ENCODE data around the gene C4orf50. TPM values are rescaled to one million over a fixed set of nuclear protein-coding genes. Genes with fewer than 3 reads are reported as not detected.

Gene C4orf50
- total and polyA plus RNA-seq, 2 experiments from 2014 or later: 0.06 to 0.31 TPM

DNA sequence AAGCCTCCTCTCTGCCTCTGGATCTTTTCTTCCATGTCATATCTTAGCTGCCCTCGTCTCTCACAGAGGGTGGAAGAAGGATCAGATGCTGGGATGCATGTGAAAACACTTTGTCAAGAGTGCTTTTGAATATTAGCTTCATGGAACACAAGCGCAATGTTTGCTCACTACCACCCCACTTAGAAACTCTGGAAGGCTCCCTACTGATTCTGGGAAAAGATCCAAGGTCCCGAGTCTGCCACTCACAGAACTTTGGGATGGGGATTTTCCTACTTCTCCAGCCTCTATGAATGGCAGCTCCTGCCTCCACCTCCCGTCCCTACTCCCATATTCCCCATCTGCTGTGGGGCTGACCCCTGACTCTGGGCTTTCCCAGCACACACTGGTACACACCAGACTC, 85.1 kb downstream of the C4orf50 start:
- Histone ChIP-seq H3K27ac (ENCODE audit: low read depth) (no peak overlapping the region), H3K4me1 (ENCODE audit: insufficient read depth) (peaks cover 10% of the 10 kb centered on the region; the same call in 1 of the 2 replicates), H3K4me3 (no peak overlapping the region), H3K27me3 (ENCODE audit: insufficient read depth) (no peaks in the 10 kb centered on the region), H3K9me2 (ENCODE audit: insufficient read depth) (no peaks in the 10 kb centered on the region), H4K20me1 (replicated peaks; ENCODE audit: insufficient read depth) (no peaks in the 10 kb centered on the region), H3K79me2 (replicated peaks; ENCODE audit: insufficient read depth) (no peaks in the 10 kb centered on the region), H2AFZ (no peak overlapping the region), H3F3A (replicated peaks; ENCODE audit: low read depth) (no peaks in the 10 kb centered on the region), H3K36me3 (ENCODE audit: insufficient read depth) (no peaks in the 10 kb centered on the region), H3K4me2 (no peak overlapping the region)
- TF ChIP-seq ZNF114 (CRISPR knock-in tag; IDR thresholded peaks at IDR 0.05) (no peak), CREB1 (CRISPR knock-in tag; IDR thresholded peaks at IDR 0.05; ENCODE audit: low read depth) (no peak), EZH2phosphoT487 (IDR thresholded peaks at IDR 0.05; ENCODE audit: unreplicated experiment) (no peak), STAT1 (IDR thresholded peaks at IDR 0.05; ENCODE audit: unreplicated experiment) (no peak), POLR2AphosphoS5 (IDR thresholded peaks at IDR 0.05; ENCODE audit: low read depth) (no peak)
- TF ChIP-seq, protein P1, sequence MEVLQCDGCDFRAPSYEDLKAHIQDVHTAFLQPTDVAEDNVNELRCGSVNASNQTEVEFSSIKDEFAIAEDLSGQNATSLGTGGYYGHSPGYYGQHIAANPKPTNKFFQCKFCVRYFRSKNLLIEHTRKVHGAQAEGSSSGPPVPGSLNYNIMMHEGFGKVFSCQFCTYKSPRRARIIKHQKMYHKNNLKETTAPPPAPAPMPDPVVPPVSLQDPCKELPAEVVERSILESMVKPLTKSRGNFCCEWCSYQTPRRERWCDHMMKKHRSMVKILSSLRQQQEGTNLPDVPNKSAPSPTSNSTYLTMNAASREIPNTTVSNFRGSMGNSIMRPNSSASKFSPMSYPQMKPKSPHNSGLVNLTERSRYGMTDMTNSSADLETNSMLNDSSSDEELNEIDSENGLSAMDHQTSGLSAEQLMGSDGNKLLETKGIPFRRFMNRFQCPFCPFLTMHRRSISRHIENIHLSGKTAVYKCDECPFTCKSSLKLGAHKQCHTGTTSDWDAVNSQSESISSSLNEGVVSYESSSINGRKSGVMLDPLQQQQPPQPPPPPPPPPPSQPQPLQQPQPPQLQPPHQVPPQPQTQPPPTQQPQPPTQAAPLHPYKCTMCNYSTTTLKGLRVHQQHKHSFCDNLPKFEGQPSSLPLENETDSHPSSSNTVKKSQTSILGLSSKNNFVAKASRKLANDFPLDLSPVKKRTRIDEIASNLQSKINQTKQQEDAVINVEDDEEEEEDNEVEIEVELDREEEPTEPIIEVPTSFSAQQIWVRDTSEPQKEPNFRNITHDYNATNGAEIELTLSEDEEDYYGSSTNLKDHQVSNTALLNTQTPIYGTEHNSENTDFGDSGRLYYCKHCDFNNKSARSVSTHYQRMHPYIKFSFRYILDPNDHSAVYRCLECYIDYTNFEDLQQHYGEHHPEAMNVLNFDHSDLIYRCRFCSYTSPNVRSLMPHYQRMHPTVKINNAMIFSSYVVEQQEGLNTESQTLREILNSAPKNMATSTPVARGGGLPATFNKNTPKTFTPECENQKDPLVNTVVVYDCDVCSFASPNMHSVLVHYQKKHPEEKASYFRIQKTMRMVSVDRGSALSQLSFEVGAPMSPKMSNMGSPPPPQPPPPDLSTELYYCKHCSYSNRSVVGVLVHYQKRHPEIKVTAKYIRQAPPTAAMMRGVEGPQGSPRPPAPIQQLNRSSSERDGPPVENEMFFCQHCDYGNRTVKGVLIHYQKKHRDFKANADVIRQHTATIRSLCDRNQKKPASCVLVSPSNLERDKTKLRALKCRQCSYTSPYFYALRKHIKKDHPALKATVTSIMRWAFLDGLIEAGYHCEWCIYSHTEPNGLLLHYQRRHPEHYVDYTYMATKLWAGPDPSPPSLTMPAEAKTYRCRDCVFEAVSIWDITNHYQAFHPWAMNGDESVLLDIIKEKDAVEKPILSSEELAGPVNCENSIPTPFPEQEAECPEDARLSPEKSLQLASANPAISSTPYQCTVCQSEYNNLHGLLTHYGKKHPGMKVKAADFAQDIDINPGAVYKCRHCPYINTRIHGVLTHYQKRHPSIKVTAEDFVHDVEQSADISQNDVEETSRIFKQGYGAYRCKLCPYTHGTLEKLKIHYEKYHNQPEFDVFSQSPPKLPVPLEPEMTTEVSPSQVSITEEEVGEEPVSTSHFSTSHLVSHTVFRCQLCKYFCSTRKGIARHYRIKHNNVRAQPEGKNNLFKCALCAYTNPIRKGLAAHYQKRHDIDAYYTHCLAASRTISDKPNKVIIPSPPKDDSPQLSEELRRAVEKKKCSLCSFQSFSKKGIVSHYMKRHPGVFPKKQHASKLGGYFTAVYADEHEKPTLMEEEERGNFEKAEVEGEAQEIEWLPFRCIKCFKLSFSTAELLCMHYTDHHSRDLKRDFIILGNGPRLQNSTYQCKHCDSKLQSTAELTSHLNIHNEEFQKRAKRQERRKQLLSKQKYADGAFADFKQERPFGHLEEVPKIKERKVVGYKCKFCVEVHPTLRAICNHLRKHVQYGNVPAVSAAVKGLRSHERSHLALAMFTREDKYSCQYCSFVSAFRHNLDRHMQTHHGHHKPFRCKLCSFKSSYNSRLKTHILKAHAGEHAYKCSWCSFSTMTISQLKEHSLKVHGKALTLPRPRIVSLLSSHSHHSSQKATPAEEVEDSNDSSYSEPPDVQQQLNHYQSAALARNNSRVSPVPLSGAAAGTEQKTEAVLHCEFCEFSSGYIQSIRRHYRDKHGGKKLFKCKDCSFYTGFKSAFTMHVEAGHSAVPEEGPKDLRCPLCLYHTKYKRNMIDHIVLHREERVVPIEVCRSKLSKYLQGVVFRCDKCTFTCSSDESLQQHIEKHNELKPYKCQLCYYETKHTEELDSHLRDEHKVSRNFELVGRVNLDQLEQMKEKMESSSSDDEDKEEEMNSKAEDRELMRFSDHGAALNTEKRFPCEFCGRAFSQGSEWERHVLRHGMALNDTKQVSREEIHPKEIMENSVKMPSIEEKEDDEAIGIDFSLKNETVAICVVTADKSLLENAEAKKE (CRISPR knock-in tag; IDR thresholded peaks at IDR 0.05): no peak
- H3K27me3 Mint-ChIP-seq (ENCODE audit: insufficient read depth, low read depth, poor library complexity): peaks cover 5% of the 10 kb centered on the region
- H3K4me1 Mint-ChIP-seq: peaks cover 24% of the 10 kb centered on the region
- DNase-seq (ENCODE audit: low spot score) (no peak), ATAC-seq (no peak)
- no peak overlapping the region for H3K27ac Mint-ChIP-seq
- no peak overlapping the region for H3K4me3 Mint-ChIP-seq
- H3K9me3 Mint-ChIP-seq: no peaks in the 10 kb centered on the region
- no peaks in the 10 kb centered on the region for H3K36me3 Mint-ChIP-seq (ENCODE audit: low read depth)

DNA sequence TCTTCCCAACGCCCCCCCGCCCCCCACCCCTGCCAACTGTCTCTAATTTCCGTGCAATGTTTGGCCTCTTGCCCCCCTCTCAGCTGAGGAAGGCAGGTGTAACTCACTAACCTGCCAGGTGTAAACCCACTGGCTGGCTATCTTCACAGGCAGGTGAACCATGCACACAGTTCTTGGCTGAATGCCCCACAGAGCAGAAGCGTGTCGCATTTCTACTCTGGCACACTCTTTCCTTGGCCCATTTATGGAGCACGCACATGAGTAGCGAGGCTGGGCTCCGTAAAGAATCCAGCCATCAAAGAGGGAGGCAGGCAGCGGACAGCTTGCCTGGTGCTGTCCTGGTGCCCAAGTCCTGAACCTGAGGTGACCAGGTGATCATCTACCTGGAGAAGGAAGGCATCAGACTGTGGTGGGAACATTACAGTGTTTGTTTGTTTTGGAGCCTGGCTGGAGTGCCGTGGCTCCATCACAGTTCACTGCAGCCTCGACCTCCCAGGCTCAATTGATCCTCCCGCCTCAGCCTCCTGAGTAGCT, 86.1 kb downstream of the C4orf50 start:
- Mint-ChIP-seq H3K4me3 (no peak overlapping the region), H3K9me3 (no peaks in the 10 kb centered on the region), H3K27me3 (ENCODE audit: insufficient read depth, low read depth, poor library complexity) (peaks cover 5% of the 10 kb centered on the region), H3K36me3 (ENCODE audit: low read depth) (no peaks in the 10 kb centered on the region), H3K27ac (no peak overlapping the region), H3K4me1 (peaks cover 24% of the 10 kb centered on the region)
- no peak overlapping the region for H3K4me2 ChIP-seq
- no peaks in the 10 kb centered on the region for H4K20me1 ChIP-seq (replicated peaks; ENCODE audit: insufficient read depth)
- DNase-seq (ENCODE audit: low spot score) (no peak), ATAC-seq (no peak; the same call in 2 of the 3 replicates)
- no peaks in the 10 kb centered on the region for H3K27me3 ChIP-seq (ENCODE audit: insufficient read depth)
- TF ChIP-seq, protein P2, sequence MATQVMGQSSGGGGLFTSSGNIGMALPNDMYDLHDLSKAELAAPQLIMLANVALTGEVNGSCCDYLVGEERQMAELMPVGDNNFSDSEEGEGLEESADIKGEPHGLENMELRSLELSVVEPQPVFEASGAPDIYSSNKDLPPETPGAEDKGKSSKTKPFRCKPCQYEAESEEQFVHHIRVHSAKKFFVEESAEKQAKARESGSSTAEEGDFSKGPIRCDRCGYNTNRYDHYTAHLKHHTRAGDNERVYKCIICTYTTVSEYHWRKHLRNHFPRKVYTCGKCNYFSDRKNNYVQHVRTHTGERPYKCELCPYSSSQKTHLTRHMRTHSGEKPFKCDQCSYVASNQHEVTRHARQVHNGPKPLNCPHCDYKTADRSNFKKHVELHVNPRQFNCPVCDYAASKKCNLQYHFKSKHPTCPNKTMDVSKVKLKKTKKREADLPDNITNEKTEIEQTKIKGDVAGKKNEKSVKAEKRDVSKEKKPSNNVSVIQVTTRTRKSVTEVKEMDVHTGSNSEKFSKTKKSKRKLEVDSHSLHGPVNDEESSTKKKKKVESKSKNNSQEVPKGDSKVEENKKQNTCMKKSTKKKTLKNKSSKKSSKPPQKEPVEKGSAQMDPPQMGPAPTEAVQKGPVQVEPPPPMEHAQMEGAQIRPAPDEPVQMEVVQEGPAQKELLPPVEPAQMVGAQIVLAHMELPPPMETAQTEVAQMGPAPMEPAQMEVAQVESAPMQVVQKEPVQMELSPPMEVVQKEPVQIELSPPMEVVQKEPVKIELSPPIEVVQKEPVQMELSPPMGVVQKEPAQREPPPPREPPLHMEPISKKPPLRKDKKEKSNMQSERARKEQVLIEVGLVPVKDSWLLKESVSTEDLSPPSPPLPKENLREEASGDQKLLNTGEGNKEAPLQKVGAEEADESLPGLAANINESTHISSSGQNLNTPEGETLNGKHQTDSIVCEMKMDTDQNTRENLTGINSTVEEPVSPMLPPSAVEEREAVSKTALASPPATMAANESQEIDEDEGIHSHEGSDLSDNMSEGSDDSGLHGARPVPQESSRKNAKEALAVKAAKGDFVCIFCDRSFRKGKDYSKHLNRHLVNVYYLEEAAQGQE (IDR thresholded peaks at IDR 0.05; ENCODE audit: unreplicated experiment): peak; percentile 56
- TF ChIP-seq JUNB (IDR thresholded peaks at IDR 0.05; ENCODE audit: unreplicated experiment): no peak
- no peak overlapping the region for H2AFZ ChIP-seq
- H3K36me3 ChIP-seq (ENCODE audit: insufficient read depth): no peaks in the 10 kb centered on the region
- no peaks in the 10 kb centered on the region for H3K9me2 ChIP-seq (ENCODE audit: insufficient read depth)
- H3K27ac ChIP-seq (ENCODE audit: low read depth): no peak overlapping the region
- no peaks in the 10 kb centered on the region for H3K79me2 ChIP-seq (replicated peaks; ENCODE audit: insufficient read depth)
- H3F3A ChIP-seq (replicated peaks; ENCODE audit: low read depth): no peaks in the 10 kb centered on the region
- H3K4me3 ChIP-seq: no peak overlapping the region
- H3K4me1 ChIP-seq (ENCODE audit: insufficient read depth): peaks cover 10% of the 10 kb centered on the region; the same call in 1 of the 2 replicates

Data from GM23338 (cell line).